Mucosa of rectum (tissue), 2 donors: ENCODE measurements around the gene LZTS2.

Experiments used
- H3K27ac ChIP-seq, 2 donors: one replicate each; pipeline ENCODE4 v1.7.0; 2013; ENCODE audit warnings: inconsistent platforms in 2 of 2, low read depth in 2 of 2, low read length in 2 of 2
- H3K27me3 ChIP-seq, 2 donors: one replicate each; pipeline ENCODE4 v1.7.0; 2013; ENCODE audit warnings: low read length in 2 of 2; ENCODE audit not compliant: control insufficient read depth in 2 of 2, insufficient read depth in 2 of 2
- H3K36me3 ChIP-seq, 2 donors: one replicate each; pipeline ENCODE4 v1.7.0; 2013; ENCODE audit warnings: low read length in 2 of 2; ENCODE audit not compliant: control insufficient read depth in 2 of 2, insufficient read depth in 2 of 2
- H3K4me1 ChIP-seq, 2 donors: one replicate each; pipeline ENCODE4 v1.7.0; 2013; ENCODE audit warnings: low read length in 2 of 2, mild to moderate bottlenecking in 1 of 2; ENCODE audit not compliant: control insufficient read depth in 2 of 2, insufficient read depth in 2 of 2
- H3K4me3 ChIP-seq, 2 donors: one replicate each; pipeline ENCODE4 v1.7.0; 2013; ENCODE audit warnings: low read length in 2 of 2
- H3K9ac ChIP-seq, 2 donors: one replicate each; pipeline ENCODE4 v1.7.0; 2013; ENCODE audit warnings: low read length in 2 of 2, low read depth in 1 of 2, mild to moderate bottlenecking in 1 of 2
- H3K9me3 ChIP-seq, 2 donors: one replicate each; pipeline ENCODE4 v1.7.0; 2013; ENCODE audit warnings: low read length in 2 of 2; ENCODE audit not compliant: control insufficient read depth in 2 of 2
- donor health status: healthy.
- donor health status: Normal muscosa, but diverticular disease.

LZTS2 gene

DNA sequence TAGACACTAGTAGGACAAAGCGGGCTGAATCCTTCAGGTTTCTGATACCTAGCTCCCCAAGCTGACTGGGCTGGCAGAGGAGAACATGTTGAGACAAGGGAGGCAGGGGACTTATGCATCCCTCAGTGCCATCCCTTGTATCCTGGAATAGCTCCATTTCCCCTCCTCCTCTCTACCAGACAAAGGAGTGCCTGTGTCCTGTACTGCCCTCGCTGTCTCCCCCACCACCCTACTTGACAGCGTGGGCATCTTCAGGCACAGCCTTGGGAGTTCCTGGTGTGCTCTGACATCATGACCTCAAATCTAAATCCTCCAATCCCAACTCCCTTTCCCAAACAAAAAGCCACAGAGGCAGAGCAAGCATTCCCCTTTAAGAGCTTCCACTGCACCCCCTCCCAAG, 40.5 kb downstream of the LZTS2 start:
- Histone ChIP-seq H3K27ac (no peak overlapping the region), H3K36me3 (peaks cover 21 to 37% of the 10 kb centered on the region in 2 donors)

DNA sequence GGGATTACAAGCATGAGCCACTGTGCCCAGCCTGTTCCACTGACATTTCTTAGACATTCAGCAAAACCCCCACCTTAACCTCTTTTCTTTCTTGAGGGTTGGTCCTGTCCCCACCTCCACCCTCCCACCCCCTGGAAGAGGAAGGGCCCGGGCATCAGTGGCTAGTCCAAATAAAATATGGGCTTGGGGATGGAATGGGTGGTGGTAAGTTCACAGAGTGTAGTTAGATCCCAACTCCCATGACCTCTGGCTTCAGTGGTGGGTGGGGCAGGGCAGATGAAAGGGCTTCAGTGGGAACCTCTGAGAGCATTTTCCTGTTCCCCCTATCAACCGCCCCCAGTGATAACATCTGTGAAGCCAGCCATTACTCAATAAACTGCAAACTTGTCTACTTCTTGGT, 41.2 kb downstream of the LZTS2 start:
- Histone ChIP-seq H3K36me3 (peaks cover 19 to 31% of the 10 kb centered on the region in 2 donors), H3K9ac (no peak overlapping the region), H3K27ac (no peak overlapping the region)

More for the DNA sequence above, 40.5 kb downstream of the LZTS2 start:
- H3K4me3 ChIP-seq = no peak overlapping the region
- peaks cover 20 to 23% of the 10 kb centered on the region in 2 donors for H3K4me1 ChIP-seq
- no peaks in the 10 kb centered on the region for H3K9me3 ChIP-seq
- no peaks in the 10 kb centered on the region for H3K27me3 ChIP-seq
- H3K9ac ChIP-seq = no peak overlapping the region

DNA sequence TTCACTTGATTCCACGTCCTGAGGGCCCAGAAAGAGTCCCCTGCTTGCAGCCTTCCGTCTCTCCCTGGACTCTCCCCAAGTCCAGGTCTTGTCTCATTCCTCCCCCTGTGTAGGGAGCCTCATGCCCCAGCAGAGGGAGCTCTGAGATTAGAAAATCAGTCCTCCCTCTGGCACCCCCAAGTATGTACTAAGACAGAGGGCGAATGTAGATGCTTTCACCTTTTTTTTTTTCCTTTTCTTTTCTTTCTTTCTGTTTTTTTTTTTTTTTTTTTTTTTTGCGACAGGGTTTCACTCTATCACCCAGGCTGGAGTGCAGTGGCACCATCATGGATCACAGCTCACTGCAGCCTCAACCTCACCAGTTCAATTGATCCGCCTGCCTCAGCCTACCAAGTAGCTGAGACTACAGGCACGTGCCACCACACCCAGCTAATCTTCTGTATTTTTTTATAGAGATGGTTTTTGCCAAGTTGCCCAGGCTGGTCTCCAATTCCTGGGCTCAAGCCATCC, 41.7 kb downstream of the LZTS2 start:
- no peaks in the 10 kb centered on the region for H3K9me3 ChIP-seq
- peaks cover 16 to 28% of the 10 kb centered on the region in 2 donors for H3K36me3 ChIP-seq
- peaks cover 20 to 23% of the 10 kb centered on the region in 2 donors for H3K4me1 ChIP-seq
- H3K4me3 ChIP-seq = no peak overlapping the region
- H3K27ac ChIP-seq = peak overlapping the region in 1 of 2 donors; percentile 11
- H3K9ac ChIP-seq = no peak overlapping the region
- H3K27me3 ChIP-seq = no peaks in the 10 kb centered on the region

More for the DNA sequence above, 41.2 kb downstream of the LZTS2 start:
- no peaks in the 10 kb centered on the region for H3K27me3 ChIP-seq
- no peak overlapping the region for H3K4me3 ChIP-seq
- no peaks in the 10 kb centered on the region for H3K9me3 ChIP-seq
- H3K4me1 ChIP-seq = peaks cover 20 to 23% of the 10 kb centered on the region in 2 donors

DNA sequence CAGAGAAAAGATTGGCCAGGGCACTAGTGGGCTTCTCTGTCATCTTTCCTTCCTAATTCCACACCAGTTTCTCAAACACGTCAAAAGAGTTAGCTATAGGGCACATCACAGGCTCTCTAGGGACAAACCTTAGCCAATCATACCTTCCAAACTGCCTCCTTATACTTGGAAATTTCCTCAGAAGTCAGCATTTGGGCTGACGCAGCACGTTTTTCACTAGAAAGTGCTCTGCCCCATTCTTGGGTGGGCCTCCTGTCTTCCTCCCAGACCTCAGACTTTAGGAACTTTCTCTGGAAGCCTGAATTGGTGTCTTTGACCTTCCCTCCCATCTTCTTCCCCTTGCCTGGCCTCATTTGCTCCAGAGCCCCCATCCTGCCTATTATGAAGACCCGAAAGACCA, 42.5 kb downstream of the LZTS2 start:
- H3K4me3 ChIP-seq = peak overlapping the region; percentile 84 to 88
- peaks cover 20 to 23% of the 10 kb centered on the region in 2 donors for H3K4me1 ChIP-seq
- H3K9me3 ChIP-seq = no peaks in the 10 kb centered on the region
- no peaks in the 10 kb centered on the region for H3K27me3 ChIP-seq
- peaks cover 10 to 21% of the 10 kb centered on the region in 2 donors for H3K36me3 ChIP-seq
- H3K27ac ChIP-seq = peak overlapping the region; percentile 96
- peak overlapping the region; percentile 84 to 85 for H3K9ac ChIP-seq

DNA sequence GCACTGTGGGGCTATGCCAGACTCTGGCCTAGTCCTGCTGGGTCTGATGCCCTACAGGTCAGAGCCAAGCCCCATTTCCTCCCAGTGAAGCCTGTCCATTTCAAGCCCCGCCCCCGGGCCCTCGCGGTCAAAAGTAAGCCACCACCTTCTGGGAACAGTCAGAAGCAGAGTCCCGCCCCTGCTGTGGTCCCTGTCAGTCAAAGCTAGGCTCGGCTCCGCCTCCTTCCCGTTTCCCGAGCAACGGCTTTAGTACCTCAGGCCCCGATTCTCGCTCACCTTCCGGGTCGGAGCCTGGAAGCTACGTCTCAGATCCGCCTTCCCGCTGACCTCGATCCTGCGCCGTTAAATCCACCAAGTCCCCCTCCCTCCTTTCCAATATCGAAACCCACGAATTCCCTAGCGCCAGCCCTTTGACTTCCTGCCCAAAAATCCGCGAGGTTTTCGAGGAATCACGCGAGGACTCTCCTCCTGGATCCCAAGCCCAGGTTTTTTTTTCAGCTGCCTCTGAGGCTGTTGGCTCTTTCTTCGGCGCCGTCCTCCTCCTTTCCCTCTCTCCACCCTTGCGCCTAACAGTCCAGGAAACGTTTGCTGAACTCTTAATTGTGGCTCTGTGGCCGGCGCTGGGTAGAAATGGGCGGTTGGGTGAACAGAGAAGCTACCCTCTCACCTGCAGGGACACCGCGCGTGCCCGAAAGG, 43.2 kb downstream of the LZTS2 start:
- Histone ChIP-seq H3K36me3 (peaks cover 3 to 14% of the 10 kb centered on the region in 2 donors), H3K27ac (peak overlapping the region; percentile 96), H3K4me1 (peaks cover 20 to 23% of the 10 kb centered on the region in 2 donors), H3K4me3 (peak overlapping the region; percentile 84 to 88), H3K9ac (peak overlapping the region; percentile 84 to 85), H3K27me3 (peaks cover 2 to 4% of the 10 kb centered on the region in 2 donors), H3K9me3 (no peaks in the 10 kb centered on the region)

DNA sequence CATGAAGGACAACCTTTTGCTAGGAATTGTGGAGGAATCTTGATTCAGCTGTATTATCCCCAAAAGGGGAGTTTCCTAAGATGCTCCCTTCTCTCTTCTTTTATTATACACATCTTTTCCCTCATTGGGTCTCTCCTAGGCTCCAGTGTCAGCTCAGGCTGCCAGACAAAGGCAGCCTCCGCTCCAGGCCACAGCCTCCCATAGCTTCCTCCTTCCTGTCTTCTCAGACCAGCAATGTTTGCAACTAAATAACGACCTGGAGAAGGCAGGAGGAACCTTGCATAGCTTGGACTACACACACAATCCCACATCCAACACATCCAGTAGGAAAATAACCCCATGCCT, 43.7 kb downstream of the LZTS2 start:
- Histone ChIP-seq H3K27me3 (peaks cover 5 to 6% of the 10 kb centered on the region in 2 donors), H3K4me3 (peak overlapping the region; percentile 84 to 88), H3K36me3 (peaks cover 0 to 8% of the 10 kb centered on the region in 2 donors), H3K9ac (peak overlapping the region; percentile 84 to 85), H3K27ac (peak overlapping the region; percentile 96), H3K9me3 (no peaks in the 10 kb centered on the region), H3K4me1 (peaks cover 19 to 20% of the 10 kb centered on the region in 2 donors)

DNA sequence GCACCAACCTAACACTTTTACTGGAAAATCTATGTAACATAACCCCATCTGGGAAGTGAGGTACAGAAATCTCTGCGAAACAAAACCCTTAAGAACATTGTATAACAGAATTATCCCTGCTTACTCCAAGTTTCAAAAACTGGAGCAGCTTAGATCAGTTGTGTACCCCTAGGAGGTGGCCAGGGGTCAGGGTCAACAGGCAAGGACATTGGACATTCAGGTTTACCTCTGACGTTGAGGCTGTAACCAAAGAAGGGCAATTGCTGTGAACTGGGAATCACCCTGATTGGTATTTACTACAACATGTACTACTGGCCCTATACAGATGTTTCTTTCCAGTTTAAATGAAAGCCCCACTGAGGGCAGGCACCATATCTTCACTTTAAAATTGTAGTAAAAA, 44.5 kb downstream of the LZTS2 start:
- H3K9me3 ChIP-seq = no peaks in the 10 kb centered on the region
- peak overlapping the region; percentile 96 for H3K27ac ChIP-seq
- peaks cover 0 to 5% of the 10 kb centered on the region in 2 donors for H3K36me3 ChIP-seq
- H3K4me3 ChIP-seq = no peak overlapping the region
- H3K9ac ChIP-seq = no peak overlapping the region
- peaks cover 19 to 20% of the 10 kb centered on the region in 2 donors for H3K4me1 ChIP-seq
- peaks cover 12 to 13% of the 10 kb centered on the region in 2 donors for H3K27me3 ChIP-seq

DNA sequence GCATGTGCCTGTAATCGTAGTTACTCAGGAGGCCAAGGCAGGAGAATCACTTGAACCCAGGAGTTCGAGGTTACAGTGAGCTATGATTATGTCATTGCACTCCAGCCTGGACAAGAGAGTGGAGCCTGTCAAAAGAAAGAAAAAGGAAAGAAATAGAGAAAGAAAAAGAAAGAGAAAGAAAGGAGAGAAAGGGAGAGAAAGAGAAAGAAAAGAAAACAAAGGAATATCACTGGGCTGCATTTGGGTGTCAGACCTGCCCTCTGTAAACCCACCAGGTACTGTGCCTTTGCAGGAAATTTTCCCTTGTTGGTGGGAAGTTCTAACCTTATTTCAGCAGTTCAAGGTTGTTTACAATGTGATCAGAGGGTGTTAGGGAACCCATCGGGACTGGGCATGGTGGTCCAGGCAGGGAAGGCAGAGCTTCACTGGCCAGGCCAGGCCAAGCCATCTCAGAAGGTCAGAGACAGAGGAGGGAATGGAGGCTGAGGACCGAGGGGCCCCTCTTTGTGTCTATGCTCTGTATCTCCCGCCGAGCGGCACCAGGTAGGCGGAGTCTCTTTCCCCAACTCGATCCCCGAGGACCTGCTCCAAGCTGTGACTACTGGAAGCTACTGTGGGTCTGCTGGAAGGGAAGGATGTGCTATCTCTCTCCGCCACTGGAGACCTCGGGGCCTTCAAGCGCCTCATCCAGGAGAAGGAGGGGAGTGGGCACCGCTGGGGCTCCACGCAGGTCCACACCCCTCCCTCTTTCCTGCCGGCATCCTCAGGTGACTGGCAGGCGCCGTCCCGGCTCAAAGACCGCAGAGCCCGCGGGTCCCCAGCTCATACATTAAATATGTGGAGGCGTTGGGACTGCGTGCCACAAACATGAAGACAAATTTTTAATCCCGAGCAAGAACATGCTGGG, 47.0 kb downstream of the LZTS2 start:
- H3K9ac ChIP-seq = no peak overlapping the region
- peaks cover 20 to 21% of the 10 kb centered on the region in 2 donors for H3K27me3 ChIP-seq
- H3K27ac ChIP-seq = no peak overlapping the region
- no peaks in the 10 kb centered on the region for H3K36me3 ChIP-seq
- peaks cover 19 to 20% of the 10 kb centered on the region in 2 donors for H3K4me1 ChIP-seq
- no peaks in the 10 kb centered on the region for H3K9me3 ChIP-seq
- no peak overlapping the region for H3K4me3 ChIP-seq

DNA sequence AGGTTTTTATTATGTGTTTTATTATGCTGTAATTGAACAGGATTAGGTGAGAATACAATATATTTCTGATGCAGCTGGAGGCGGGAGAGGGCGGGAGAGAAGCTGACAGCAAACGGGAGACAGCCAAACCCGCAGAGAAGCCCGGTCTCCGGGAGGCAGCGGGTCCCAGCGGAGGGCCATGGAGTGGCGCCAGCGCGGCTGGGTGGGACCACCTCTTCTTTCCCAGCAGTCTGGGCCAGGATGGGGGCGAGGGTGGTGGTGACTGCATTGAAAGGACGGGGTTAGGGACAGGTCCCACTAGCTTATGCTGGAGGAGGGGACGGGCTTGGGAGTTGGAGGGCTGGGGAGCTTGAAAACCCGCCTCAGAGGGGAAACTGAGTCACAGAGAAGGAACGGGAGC, 47.7 kb downstream of the LZTS2 start:
- H3K9ac ChIP-seq = no peak overlapping the region
- peaks cover 13 to 17% of the 10 kb centered on the region in 2 donors for H3K4me1 ChIP-seq
- no peak overlapping the region for H3K4me3 ChIP-seq
- H3K27me3 ChIP-seq = peaks cover 20 to 21% of the 10 kb centered on the region in 2 donors
- no peaks in the 10 kb centered on the region for H3K9me3 ChIP-seq
- no peak overlapping the region for H3K27ac ChIP-seq
- H3K36me3 ChIP-seq = no peaks in the 10 kb centered on the region
